Kidney epithelial cell (primary cell): ENCODE data around the gene CTSV. TPM values are rescaled to one million over a fixed set of nuclear protein-coding genes. Genes with fewer than 3 reads are reported as not detected.
"Not testable (repeated sequence)": the region's sequence is repeated elsewhere in the genome, so short reads cannot be mapped to it uniquely, and the experiment has no call there.

Source experiments
- DNase-seq: peaks from one replicate; pipeline ENCODE4 v3.0.0-alpha.2; 2010; ENCODE audit warnings: low read depth
- H3K27me3 ChIP-seq: 2 replicates; pipeline ENCODE4 v1.6.0; 2011; ENCODE audit warnings: low read length; ENCODE audit not compliant: control insufficient read depth, insufficient read depth
- H3K36me3 ChIP-seq: 2 replicates; pipeline ENCODE4 v1.5.1; 2011; ENCODE audit warnings: low read length; ENCODE audit not compliant: control insufficient read depth, insufficient read depth
- H3K4me3 ChIP-seq: 2 replicates; pipeline ENCODE4 v1.5.1; 2011; ENCODE audit warnings: low read depth, mild to moderate bottlenecking, control low read depth, low read length
- total RNA-seq: library from RNA; depleted of rRNA; stranded (reverse); fragments of >200 nt; gene quantifications from 2 replicates; pipeline ENCODE4 v1.2.3, GENCODE V29; 2015

The CTSV gene
- total RNA-seq, 1 donor from 2014 or later: 3.1 TPM

- not testable (repeated sequence) for H3K4me3 ChIP-seq, H3K36me3 ChIP-seq, DNase-seq, H3K27me3 ChIP-seq
These were observed 37.6 kb downstream of the CTSV start for GRCh38 chr9:97001338-97001737.

GRCh38 chr9:97000139-97000787 lies 38.7 kb downstream of the CTSV start:
- H3K36me3 ChIP-seq, DNase-seq, H3K27me3 ChIP-seq, H3K4me3 ChIP-seq: not testable (repeated sequence)

GRCh38 chr9:96999733-97000132 lies 39.2 kb downstream of the CTSV start:
- not testable (repeated sequence) for H3K27me3 ChIP-seq, DNase-seq, H3K36me3 ChIP-seq, H3K4me3 ChIP-seq

GRCh38 chr9:96997009-96997701 lies 41.8 kb downstream of the CTSV start:
- DNase-seq, H3K4me3 ChIP-seq, H3K36me3 ChIP-seq, H3K27me3 ChIP-seq: not testable (repeated sequence)

GRCh38 chr9:96994531-96995016 lies 44.4 kb downstream of the CTSV start:
- H3K36me3 ChIP-seq, DNase-seq, H3K4me3 ChIP-seq, H3K27me3 ChIP-seq: not testable (repeated sequence)

- not testable (repeated sequence) for H3K36me3 ChIP-seq, H3K4me3 ChIP-seq, H3K27me3 ChIP-seq, DNase-seq
These were observed 46.6 kb downstream of the CTSV start for GRCh38 chr9:96992303-96992702.

- DNase-seq, H3K4me3 ChIP-seq, H3K27me3 ChIP-seq, H3K36me3 ChIP-seq: not testable (repeated sequence)
These were observed 49.1 kb downstream of the CTSV start for GRCh38 chr9:96989747-96990318.

- H3K36me3 ChIP-seq, H3K27me3 ChIP-seq, H3K4me3 ChIP-seq, DNase-seq: not testable (repeated sequence)
These were observed 54.1 kb downstream of the CTSV start for GRCh38 chr9:96984887-96985286.

- not testable (repeated sequence) for DNase-seq, H3K27me3 ChIP-seq, H3K4me3 ChIP-seq, H3K36me3 ChIP-seq
These were observed 54.8 kb downstream of the CTSV start for GRCh38 chr9:96984139-96984538.

GRCh38 chr9:96983496-96984122 lies 55.3 kb downstream of the CTSV start:
- not testable (repeated sequence) for H3K36me3 ChIP-seq, DNase-seq, H3K4me3 ChIP-seq, H3K27me3 ChIP-seq

Other genes with a start within 250 kb of the CTSV start
- gene ZNF782, start 184.6 kb downstream of the CTSV start, total RNA-seq: 2.1 and 3.9 TPM in 2 replicates
- gene NUTM2G, start 110.3 kb downstream of the CTSV start, total RNA-seq: not detected in 2 replicates